ENCODE results near the gene ULBP1. TPM values are rescaled to one million over a fixed set of nuclear protein-coding genes. Genes with fewer than 3 reads are reported as not detected.
"Not testable (repeated sequence)": the region's sequence is repeated elsewhere in the genome, so short reads cannot be mapped to it uniquely, and the experiment has no call there.

ULBP1 gene
- total RNA-seq, 4 donors from 2014 or later, result 0.33 to 0.46 TPM; not detected in 2

GRCh38 chr6:149942461-149942829, 21.3 kb upstream of the ULBP1 start:
- DNase-seq, result no peak
- H3K4me1 ChIP-seq, result peaks cover 16 to 20% of the 10 kb centered on the region in 2 donors
- H3K9me3 ChIP-seq, result no peaks in the 10 kb centered on the region
- WGBS, 2 donors, result 28 to 33% methylated on average over 11 to 12 of the region's 13 CpGs
- TF ChIP-seq POLR2A (IDR thresholded peaks at IDR 0.05), result no peak
- no peak for TF ChIP-seq CTCF (IDR thresholded peaks at IDR 0.05)
- peak overlapping the region in 1 of 3 donors; percentile 47 for H3K4me3 ChIP-seq (replicated peaks in 1 of 3)
- H3K27ac ChIP-seq, result no peak overlapping the region
- intact Hi-C loops (cut with DNase I), result no loop called here
- no peaks in the 10 kb centered on the region for H3K36me3 ChIP-seq
- peaks cover 23% of the 10 kb centered on the region for H3K27me3 ChIP-seq

DNA sequence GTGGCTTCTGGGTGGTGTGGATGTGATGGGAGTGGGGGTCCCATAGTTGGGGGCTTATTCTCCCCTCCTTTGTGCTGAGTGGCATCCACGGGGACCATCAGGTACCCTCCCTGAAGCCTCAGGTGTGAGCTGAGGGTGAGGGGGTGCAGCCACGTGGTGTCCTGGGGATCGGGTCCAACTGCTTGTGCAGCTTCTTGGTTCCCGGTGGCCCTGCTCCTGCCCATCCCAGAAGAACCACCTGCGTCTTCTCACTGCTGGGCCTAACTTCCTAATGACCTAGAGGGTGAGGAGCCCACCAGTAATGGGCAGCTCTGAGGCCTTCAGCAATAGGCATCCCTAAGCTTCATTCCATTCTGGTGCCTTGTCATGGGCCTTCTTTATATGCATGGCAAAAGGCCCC, 20.4 kb upstream of the ULBP1 start:
- peaks cover 20% of the 10 kb centered on the region for H3K27me3 ChIP-seq

DNA sequence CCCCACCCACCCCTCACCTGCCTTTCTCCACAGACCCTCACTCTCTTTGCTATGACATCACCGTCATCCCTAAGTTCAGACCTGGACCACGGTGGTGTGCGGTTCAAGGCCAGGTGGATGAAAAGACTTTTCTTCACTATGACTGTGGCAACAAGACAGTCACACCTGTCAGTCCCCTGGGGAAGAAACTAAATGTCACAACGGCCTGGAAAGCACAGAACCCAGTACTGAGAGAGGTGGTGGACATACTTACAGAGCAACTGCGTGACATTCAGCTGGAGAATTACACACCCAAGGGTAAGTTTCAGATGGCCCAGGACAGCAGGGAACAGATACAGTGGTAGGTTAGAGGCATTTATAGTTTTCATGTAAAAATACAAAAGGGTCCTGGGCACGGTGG, 18.5 kb upstream of the ULBP1 start:
- DNase-seq; H3K9me3 ChIP-seq; H3K4me3 ChIP-seq (replicated peaks in 1 of 3); intact Hi-C loops (cut with DNase I); H3K36me3 ChIP-seq; H3K27me3 ChIP-seq; H3K4me1 ChIP-seq; H3K27ac ChIP-seq: not testable (repeated sequence)
- 87% methylated on average over 3 of the region's 6 CpGs for WGBS, 2 donors

More for the DNA sequence above, 20.4 kb upstream of the ULBP1 start:
- peaks cover 14 to 18% of the 10 kb centered on the region in 2 donors for H3K4me1 ChIP-seq
- DNase-seq; H3K27ac ChIP-seq; H3K4me3 ChIP-seq (replicated peaks in 1 of 3); H3K36me3 ChIP-seq; intact Hi-C loops (cut with DNase I); H3K9me3 ChIP-seq: not testable (repeated sequence)
- WGBS, 2 donors, result 75% methylated on average over 5 of the region's 5 CpGs; no CpG with 5 or more reads in 1 of the 2 donors

DNA sequence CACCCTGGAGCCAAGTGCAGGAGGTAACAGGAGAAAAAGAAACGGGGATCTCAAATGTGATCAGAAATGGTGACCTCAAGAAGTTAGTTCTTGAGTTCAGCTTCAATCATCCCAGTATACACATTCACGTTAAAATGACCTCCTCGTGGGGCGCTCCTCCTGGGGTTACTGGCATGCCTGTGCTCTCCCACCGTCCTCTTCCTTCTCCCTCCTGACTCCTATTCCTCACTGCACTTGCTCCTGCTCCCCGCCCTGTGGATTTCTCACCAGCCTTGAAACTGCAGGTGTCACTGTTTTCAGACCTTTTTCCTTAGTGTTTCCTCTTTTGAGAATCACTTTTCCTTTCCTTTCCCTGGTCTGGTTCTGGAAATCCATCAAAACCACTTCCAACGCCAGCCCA, 17.1 kb upstream of the ULBP1 start:
- intact Hi-C loops (cut with DNase I); H3K36me3 ChIP-seq; H3K27ac ChIP-seq; H3K4me1 ChIP-seq; H3K4me3 ChIP-seq (replicated peaks in 1 of 3); DNase-seq; H3K9me3 ChIP-seq; H3K27me3 ChIP-seq: not testable (repeated sequence)
- WGBS, 2 donors, result 71 to 75% methylated on average over 7 of the region's 7 CpGs

DNA sequence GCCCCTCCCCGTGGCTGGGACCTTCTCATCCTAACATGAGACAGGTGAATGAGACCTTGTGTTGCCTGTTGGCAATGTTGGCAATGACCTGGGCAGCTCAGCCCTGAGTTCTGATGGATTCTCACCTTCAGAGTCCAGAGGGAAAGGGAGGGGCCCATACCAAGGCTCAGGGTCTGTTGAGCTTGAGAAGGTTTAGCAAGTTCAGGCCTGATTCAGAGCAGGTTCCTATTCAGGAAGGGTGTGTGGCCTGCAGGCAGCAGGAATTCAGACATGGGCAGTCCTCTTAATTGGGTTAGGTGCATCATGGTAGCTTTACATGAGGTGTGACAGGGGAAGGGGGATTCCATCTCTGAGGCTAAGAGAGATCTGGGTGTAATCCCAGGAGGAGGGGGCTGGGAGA, 16.2 kb upstream of the ULBP1 start:
- H3K27ac ChIP-seq; DNase-seq; H3K36me3 ChIP-seq; H3K27me3 ChIP-seq; H3K4me3 ChIP-seq (replicated peaks in 1 of 3); H3K4me1 ChIP-seq; intact Hi-C loops (cut with DNase I); H3K9me3 ChIP-seq: not testable (repeated sequence)
- 100% methylated on average over 1 of the region's 1 CpG; no CpG with 5 or more reads in 1 of the 2 donors for WGBS, 2 donors

- TF ChIP-seq CTCF (IDR thresholded peaks at IDR 0.05) (no peak), POLR2A (IDR thresholded peaks at IDR 0.05) (no peak)
- Histone ChIP-seq H3K4me3 (replicated peaks in 1 of 3) (no peak overlapping the region), H3K4me1 (no peaks in the 10 kb centered on the region), H3K9me3 (no peaks in the 10 kb centered on the region), H3K27ac (no peak overlapping the region), H3K36me3 (no peaks in the 10 kb centered on the region), H3K27me3 (no peaks in the 10 kb centered on the region)
- intact Hi-C loops (cut with DNase I), result no loop called here
- DNase-seq, result no peak
- 71 to 82% methylated on average over 1 of the region's 1 CpG for WGBS, 2 donors
Observed at GRCh38 chr6:149948011-149948410, 15.7 kb upstream of the ULBP1 start.

GRCh38 chr6:149948616-149949015, 15.1 kb upstream of the ULBP1 start:
- intact Hi-C loops (cut with DNase I), result no loop called here
- Histone ChIP-seq H3K9me3 (no peaks in the 10 kb centered on the region), H3K27me3 (no peaks in the 10 kb centered on the region), H3K27ac (no peak overlapping the region), H3K4me1 (no peaks in the 10 kb centered on the region), H3K36me3 (no peaks in the 10 kb centered on the region), H3K4me3 (replicated peaks in 1 of 3) (no peak overlapping the region)
- WGBS, 2 donors, result 82 to 88% methylated on average over 5 of the region's 5 CpGs
- TF ChIP-seq POLR2A (IDR thresholded peaks at IDR 0.05), result no peak
- TF ChIP-seq CTCF (IDR thresholded peaks at IDR 0.05), result no peak
- DNase-seq, result no peak

Measured in thyroid gland (tissue), 4 donors.